HepG2 (cell line): ENCODE data around the gene FRMD4A. TPM values are rescaled to one million over a fixed set of nuclear protein-coding genes. Genes with fewer than 3 reads are reported as not detected.

ENCODE experiments used
- MTA1 ChIP-seq: sonication (generic); formaldehyde crosslinking; IDR thresholded peaks from 2 replicates; pipeline ENCODE4 v1.4.0; 2020; ENCODE audit warnings: missing genetic modification reagents, mild to moderate bottlenecking, borderline replicate concordance
- SRY ChIP-seq: sonication (generic); formaldehyde crosslinking; IDR thresholded peaks from 2 replicates; pipeline ENCODE4 v1.8.0; 2022; ENCODE audit warnings: mild to moderate bottlenecking, missing genetic modification reagents
- ZNF234 ChIP-seq: sonication (generic); formaldehyde crosslinking; conservative IDR thresholded peaks from 2 replicates; pipeline ENCODE4 v1.5.1; 2020; ENCODE audit warnings: mild to moderate bottlenecking, missing genetic modification reagents
- ZNF407 ChIP-seq: sonication (generic); formaldehyde crosslinking; IDR thresholded peaks from one replicate; pipeline ENCODE4 v1.5.1; 2020; ENCODE audit warnings: mild to moderate bottlenecking, missing genetic modification reagents; ENCODE audit errors: not compliant biosample characterization
- polyA plus RNA-seq, 8 experiments: library from polyadenylated mRNA; depleted of rRNA in 3 of 8; stranded (reverse) in 7 of 8; unstranded in 1 of 8; fragments of >200 nt; fragmentation: Illumina TruSeq in 4 of 8; extraction: Trizol in 4 of 8; gene quantifications; 2 replicates each; pipeline versions ENCODE4 v1.2.1 to v1.2.3, GENCODE V29; 2011 to 2016; ENCODE audit warnings: low read depth in 4 of 8, missing spikeins in 1 of 8, mixed read lengths in 1 of 8; ENCODE audit not compliant: insufficient read depth in 1 of 8
- total RNA-seq, 5 experiments: library from RNA; depleted of rRNA; stranded (reverse); fragments of >200 nt; fragmentation: Illumina TruSeq; extraction: Trizol; gene quantifications; 2 replicates each; pipeline ENCODE4 v1.2.3, GENCODE V29; 2016; ENCODE audit warnings: low read depth in 1 of 5

Gene FRMD4A
- total and polyA plus RNA-seq, 2 of the 13 experiments (the other 11 are each of a cell fraction or from before 2014, with no cell fraction given), result 0.09 to 0.26 TPM

GRCh38 chr10:14322526-14323188 lies 8.1 kb downstream of the FRMD4A start (continued):
- no peak for TF ChIP-seq ZNF407 (CRISPR knock-in tag)
- no peak for TF ChIP-seq MTA1 (CRISPR knock-in tag)
- no peak for TF ChIP-seq SRY (CRISPR knock-in tag)
- TF ChIP-seq ZNF234 (CRISPR knock-in tag), result no peak
